ENCODE results near the gene NEDD9. TPM values are rescaled to one million over a fixed set of nuclear protein-coding genes. Genes with fewer than 3 reads are reported as not detected.

The NEDD9 gene
- polyA plus RNA-seq, 3 donors = 65.9 to 75.7 (median 67.6) TPM

- no peak for DNase-seq (ENCODE audit: extremely low read depth in 1 of 11, low read depth in 9 of 11, low spot score in 4 of 11)
Measured at GRCh38 chr6:11142296-11143027, 90.0 kb downstream of the NEDD9 start.

GRCh38 chr6:11141295-11141694 lies 91.2 kb downstream of the NEDD9 start:
- no peak for DNase-seq (ENCODE audit: extremely low read depth in 1 of 11, low read depth in 9 of 11, low spot score in 4 of 11)

DNA sequence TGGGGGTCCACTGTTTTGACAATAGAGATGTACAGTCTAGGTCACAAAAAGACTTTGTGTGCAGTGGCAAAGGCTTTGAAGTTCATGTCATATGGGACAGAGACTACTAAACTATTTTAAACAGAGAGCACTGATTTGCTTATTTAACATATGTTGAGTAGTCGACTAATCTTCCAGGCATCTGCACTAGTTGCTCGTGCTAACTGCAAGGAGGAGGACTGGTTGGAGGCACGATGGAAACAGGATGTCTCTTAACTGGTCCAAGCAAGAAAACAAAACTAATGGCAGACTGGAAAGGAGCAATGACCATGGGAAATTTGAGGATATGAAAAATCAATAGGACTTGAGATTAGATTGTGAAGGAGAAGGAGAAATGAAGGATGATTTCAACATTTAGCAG lies 92.4 kb downstream of the NEDD9 start:
- DNase-seq (ENCODE audit: extremely low read depth in 1 of 11, low read depth in 9 of 11, low spot score in 4 of 11) = no peak

DNA sequence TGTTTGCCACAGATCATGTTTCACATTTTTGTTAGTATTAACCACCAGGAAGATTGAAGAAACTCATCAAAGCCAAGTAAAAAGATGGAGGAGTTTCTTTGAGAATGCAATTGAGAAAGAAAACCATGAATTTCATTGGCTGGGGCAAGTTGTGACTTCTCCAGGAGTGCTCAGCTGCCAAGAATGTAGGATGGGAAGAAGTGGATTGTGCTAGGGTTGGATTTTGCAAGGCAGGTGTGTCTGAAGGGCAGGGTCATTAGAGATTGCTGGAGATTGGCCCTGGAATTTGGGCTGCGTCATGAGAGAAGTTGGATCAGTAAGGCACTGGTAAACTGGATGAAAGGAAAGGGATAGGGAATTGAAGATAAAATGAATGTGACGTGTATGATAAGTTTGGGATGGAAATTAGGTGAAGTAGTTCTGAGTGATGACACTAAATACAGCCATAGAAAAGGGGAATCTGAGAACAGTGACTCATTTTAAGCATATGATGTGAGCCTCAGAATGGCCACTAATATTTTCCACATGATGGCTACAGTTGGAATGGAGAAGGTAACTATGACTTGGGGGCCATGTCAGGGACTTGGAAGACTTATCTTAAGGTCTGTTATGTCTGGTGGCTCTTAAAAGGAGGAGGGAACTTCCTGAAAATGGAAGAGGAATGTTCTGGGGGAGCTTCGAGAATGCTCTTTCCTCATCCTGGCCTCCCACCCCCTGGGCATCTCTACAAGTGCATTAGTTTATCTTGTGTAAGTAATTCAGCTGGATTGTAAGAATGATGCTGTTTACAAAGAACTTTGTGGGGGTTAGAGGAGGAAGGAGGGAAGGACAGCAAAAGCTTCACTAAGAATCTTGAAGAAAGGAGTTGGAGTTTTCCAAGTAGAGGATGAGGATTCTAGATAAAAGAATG lies 93.2 kb downstream of the NEDD9 start:
- DNase-seq (ENCODE audit: extremely low read depth in 1 of 11, low read depth in 9 of 11, low spot score in 4 of 11) = no peak

- DNase-seq (ENCODE audit: extremely low read depth in 1 of 11, low read depth in 9 of 11, low spot score in 4 of 11) = no peak
Measured at GRCh38 chr6:11136809-11137208, 95.7 kb downstream of the NEDD9 start.

Other genes starting within 250 kb of the NEDD9 start
- gene ELOVL2, start 188.4 kb downstream of the NEDD9 start, polyA plus RNA-seq (ENCODE audit: insufficient read length in 3 of 3) = 10 to 100 TPM in 2 of 3 donors, 1 to 10 TPM in 1; 8.4 to 11.3 (median 10.7) TPM
- 10 to 100 TPM; 15.6 to 19.9 (median 17.2) TPM for gene SMIM13, start 138.8 kb downstream of the NEDD9 start, polyA plus RNA-seq (ENCODE audit: insufficient read length in 3 of 3)
- under 1 TPM; 0.11 to 0.30 (median 0.12) TPM for gene ERVFRD-1, start 120.9 kb downstream of the NEDD9 start, polyA plus RNA-seq (ENCODE audit: insufficient read length in 3 of 3)

All from renal cortex interstitium (tissue), 11 donors.